Erythroblast (primary cell): ENCODE data around the gene MS4A5.

Source experiments
- GATA1 ChIP-seq: IDR thresholded peaks from 2 replicates; pipeline ENCODE4 v1.6.1; 2011; ENCODE audit warnings: low read depth, mild to moderate bottlenecking, control low read depth, low read length, moderate library complexity
- POLR2A ChIP-seq: IDR thresholded peaks from 2 replicates; pipeline ENCODE4 v1.6.1; 2011; ENCODE audit warnings: mild to moderate bottlenecking, low read length

GRCh38 chr11:60390419-60390818, 39.0 kb upstream of the MS4A5 start:
- TF ChIP-seq POLR2A, result no peak
- TF ChIP-seq GATA1, result no peak
